NOMO-1 treated with dmso at 0.1 percent for 144 hours (cell line): Measurements from ENCODE around the gene XPO5.
"Not testable (repeated sequence)": the region's sequence is repeated elsewhere in the genome, so short reads cannot be mapped to it uniquely, and the experiment has no call there.

ENCODE experiments used
- DNase-seq: peaks from one replicate; lab custom pipeline; 2025; ENCODE audit not compliant: unreplicated experiment; lab: John Stamatoyannopoulos, UW

XPO5 gene

GRCh38 chr6:43499028-43499815 is 76.6 kb downstream of the XPO5 start:
- DNase-seq = no peak

DNA sequence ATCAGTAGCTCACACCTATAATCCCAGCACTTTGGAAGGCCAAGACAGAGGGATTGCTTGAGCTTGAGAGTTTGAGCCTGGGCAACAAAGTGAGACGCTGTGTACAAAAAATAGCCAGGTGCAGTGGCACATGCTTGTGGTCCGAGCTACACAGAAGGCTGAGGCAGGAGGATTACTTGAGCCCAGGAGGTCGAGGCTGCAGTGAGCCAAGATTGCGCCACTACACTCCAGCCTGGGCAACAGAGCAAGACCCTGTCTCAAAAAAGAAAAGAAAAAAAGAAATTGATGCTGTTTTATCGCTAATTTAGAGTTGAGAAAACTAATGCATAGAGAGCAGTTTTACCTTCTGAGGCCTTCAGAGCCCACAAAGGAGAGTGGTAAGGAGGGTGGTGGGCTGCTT is 77.5 kb downstream of the XPO5 start:
- not testable (repeated sequence) for DNase-seq

GRCh38 chr6:43497689-43498088 is 78.1 kb downstream of the XPO5 start:
- DNase-seq = no peak

- no peak for DNase-seq
Measured at GRCh38 chr6:43497129-43497396, 78.8 kb downstream of the XPO5 start.

GRCh38 chr6:43496370-43497128 is 79.3 kb downstream of the XPO5 start:
- no peak for DNase-seq

DNA sequence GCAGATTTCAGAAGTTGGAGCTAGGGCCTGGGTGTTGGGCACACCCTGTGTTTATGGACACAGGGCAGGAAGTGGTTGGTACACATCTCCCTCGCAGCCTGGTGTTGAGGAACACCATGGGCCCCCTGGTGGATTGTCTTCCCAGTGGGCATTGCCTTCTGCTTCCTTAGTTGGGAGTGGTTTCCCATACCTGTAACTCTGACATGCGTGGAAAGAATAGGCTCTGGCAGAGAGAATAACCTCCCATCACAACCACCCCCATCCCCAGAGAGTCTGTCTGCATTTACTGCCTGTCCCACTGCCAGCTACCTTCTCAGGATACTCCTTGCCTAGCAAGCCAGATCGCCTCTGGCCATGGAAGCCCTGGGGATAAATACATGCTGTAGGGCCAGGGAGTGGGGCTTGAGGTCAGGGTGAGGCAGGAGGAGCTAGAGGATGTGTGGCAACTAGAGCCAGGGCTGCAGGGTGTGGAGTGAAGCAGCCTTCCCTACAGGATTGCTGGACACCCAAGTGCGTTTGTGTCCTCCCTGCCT is 80.4 kb downstream of the XPO5 start:
- no peak for DNase-seq

DNA sequence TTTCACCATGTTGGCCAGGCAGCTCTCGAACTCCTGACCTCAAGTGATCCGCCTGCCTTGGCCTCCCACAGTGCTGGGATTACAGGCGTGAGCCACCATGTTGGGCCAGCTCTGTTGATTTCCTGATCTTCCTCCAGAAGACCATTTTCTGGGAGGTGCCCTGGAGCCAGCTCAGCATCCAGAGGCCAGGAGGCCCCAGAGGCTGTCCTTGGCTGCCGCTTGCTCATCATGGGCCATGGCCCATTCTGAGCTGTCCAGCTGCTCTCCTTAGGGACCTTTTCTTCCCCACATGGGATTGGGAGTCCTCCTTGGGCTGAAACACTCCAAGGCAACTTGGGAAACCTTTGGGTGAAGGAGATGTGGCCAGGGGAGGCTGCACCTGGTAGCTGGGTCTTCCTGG is 81.1 kb downstream of the XPO5 start:
- DNase-seq = no peak

GRCh38 chr6:43494321-43494720 is 81.5 kb downstream of the XPO5 start:
- no peak for DNase-seq

- DNase-seq = no peak
Measured at GRCh38 chr6:43493833-43494232, 82.0 kb downstream of the XPO5 start.

DNA sequence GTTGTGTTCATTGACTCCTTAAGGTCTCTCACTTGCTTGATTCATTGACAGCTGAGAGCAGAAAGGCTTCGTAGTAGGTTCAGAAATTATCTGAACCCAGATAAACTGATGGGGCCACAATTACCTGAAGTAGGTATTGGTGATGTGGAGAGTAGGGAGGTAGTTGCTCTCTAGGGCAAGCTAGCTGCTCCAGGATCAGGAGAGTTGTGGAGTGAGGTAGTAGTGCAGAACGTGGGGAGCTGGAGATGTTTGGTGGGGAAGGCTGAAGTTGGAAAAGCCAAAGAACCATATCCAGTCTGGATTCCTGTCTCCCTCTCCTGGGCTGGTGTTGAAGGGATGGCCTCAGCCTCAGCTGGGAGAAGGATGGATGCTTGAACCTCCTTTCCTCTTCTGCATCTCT is 82.6 kb downstream of the XPO5 start:
- no peak for DNase-seq

GRCh38 chr6:43492673-43493072 is 83.2 kb downstream of the XPO5 start:
- DNase-seq = no peak

- DNase-seq = no peak
Measured at GRCh38 chr6:43491750-43492661, 83.8 kb downstream of the XPO5 start.

DNA sequence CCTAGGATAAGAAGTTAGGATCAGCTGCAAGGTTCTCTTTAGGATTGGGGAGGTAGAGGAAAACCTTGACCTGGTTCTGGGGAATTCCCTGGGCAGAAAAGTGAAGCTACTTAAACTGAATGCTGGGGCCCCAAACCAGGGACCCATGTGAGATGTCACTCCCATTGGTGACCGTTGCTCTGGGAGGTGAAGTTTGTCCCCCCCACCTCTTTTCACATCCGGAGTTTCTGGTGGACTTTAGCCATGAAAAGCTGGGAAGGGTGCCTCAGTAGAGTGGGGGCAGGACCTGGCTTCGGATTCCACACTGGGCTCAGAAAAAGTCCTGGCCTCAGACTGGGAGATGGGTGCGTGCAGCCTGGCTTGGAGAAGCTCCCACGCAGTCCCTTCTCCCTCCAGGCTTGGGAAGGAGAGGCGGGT is 85.3 kb downstream of the XPO5 start:
- DNase-seq = no peak

DNA sequence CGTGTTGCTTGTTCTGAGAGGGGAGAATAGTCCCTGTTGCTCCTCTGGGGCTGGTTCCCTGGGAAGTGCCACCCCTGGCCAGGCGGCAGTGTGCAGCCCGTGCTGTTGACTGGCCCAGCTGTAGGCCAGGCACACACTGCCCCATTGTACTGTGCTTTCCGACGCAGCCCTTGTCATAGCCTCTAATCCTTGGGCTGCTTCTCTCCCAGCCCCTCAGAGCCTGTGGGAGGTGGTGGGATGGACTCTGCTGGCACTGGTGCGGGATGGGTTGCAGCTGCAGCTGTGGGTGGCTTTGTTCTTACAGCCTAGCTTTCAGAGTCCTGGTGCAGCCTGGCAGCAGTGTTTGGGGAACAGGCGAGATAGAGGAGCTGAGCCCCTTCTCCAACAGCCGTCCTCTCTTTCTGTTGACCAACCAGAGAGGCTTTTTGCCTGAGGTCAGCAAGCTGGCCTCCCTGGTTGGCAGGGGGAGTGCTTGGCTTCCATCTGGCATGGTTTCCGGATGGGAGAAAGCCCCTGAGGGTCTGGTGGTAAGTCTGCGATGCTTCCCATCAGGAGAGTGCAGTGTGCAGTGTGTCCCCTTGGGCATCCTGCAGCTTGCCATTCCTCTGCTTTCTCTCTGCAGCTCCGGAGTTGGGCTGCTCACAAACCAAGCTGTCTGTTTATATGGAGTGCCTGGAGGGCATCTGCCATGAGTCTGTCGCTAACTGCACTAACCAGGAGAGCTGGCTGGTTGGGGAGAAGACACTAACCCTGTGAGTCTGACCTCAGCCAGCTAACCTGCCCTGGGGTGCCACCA is 86.4 kb downstream of the XPO5 start:
- DNase-seq = no peak

DNA sequence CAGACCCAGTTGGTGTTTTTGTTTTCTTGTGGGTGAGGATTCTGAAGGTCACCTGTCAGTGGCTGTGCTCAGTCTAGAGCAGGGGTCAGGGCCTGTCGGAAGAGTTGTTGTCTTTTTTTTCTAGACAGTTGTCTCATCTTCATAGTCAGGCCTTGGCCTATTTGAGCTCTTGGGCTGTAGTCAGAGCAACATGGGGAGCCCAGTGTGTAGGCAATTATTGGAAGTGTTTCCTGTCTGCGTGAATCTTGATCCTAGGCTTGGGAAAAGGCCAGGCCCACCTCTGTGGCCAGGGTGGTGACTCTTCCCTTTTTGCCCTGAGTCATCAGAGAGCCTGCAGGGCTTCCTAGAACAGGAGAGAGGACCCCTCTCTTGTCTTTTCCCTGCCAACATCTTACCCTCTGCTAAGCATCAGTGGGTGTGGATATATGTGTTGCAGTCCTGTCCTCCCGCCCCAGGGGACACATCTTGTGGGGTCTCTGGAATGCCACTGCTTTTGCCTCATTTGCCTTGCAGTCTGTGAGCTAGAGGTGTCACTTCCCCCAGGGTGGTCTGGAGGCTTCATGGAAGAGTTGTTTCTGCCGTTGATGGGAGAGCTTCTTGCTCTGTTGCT is 87.1 kb downstream of the XPO5 start:
- DNase-seq = no peak

GRCh38 chr6:43481591-43482236 is 94.1 kb downstream of the XPO5 start:
- no peak for DNase-seq

DNA sequence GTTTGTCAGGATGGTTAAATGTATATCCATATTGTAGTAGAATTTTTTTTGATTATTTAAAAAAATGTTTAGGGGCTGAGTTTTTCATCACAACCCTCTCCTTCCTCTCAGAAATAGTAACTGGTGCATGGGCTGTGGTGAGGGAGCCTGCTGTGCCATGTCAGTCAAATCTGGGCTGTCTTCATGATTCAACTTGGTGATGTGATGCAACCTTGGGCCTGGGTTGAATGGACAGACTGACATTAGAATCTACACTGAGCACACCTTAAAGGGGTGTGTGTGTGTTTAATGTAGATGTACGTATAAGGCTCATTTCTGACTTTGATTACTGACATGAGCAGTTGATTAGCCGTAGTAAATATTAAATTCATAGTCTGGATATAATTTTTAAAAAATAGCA is 94.8 kb downstream of the XPO5 start:
- no peak for DNase-seq

GRCh38 chr6:43478008-43478372 is 97.8 kb downstream of the XPO5 start:
- peak; percentile 5 for DNase-seq

DNA sequence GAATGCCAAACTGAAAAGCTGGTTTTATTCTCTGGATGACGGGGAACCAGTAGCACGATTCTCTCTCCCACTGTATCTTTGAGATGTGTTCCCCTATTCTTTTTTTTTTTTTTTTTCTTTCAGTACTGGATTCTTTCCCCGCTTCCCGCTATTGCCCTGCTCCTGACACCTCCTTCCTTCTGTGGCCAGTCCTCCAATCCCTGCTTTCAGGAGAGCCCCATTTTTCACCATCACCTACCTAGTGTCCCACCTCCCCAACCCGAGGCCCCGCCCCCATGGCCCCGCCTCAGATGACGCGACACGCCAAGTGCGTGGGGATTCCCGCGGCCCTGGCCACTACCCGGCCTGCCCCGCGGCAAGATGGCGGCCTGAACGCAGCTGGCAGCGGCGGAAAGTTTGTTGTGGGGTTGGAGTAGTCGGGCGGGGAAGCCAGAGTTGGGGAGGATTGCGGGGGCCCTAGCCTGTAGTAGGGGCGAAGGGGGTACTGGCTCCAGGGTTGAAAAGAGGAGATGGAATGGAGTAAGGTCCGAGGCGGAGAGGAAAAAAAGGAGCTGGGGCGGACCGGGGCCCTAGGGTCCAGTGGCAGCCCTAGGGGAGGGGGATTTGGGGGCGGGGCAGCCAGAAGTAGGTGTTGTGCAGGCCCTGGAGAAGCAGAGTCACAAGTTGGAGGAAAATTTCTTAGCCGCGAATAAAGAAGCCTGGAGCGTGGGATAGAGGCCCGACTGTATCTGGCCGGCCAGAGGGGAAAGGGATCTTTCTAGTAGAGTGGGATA is 98.4 kb downstream of the XPO5 start, which contains the start of gene TJAP1:
TSS of gene TJAP1 (plus strand) at position 336 of the 773 bp plus-strand sequence. CDS start 21,432 bp downstream, outside the sequence.
- DNase-seq = peak; percentile 69
